ENCODE results near the gene KCNQ5.
"Not testable (repeated sequence)": the region's sequence is repeated elsewhere in the genome, so short reads cannot be mapped to it uniquely, and the experiment has no call there.

Gene KCNQ5

DNA sequence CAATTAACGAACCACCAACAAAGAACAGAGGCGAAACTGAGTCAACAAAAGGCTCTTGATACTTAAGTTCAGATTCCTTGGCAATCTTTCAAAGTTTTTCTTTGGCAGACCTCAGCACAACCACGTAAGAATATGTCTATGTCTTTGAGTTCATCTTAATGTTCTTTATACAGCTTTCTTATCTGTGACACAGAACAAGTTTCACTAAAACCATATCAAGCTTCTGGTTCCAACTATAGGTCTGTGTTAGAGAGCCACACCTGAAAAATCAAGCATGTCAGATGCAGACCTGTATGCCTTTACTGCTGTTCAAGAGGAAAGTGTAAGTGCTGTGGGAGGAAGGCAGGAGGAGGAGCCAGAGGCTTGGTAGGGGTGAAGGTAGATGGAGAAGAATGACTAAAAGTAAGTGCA, 332.1 kb downstream of the KCNQ5 start:
- no peak for DNase-seq (ENCODE audit: low read depth)

GRCh38 chr6:72954716-72955115, 332.9 kb downstream of the KCNQ5 start:
- DNase-seq (ENCODE audit: low read depth): no peak

DNA sequence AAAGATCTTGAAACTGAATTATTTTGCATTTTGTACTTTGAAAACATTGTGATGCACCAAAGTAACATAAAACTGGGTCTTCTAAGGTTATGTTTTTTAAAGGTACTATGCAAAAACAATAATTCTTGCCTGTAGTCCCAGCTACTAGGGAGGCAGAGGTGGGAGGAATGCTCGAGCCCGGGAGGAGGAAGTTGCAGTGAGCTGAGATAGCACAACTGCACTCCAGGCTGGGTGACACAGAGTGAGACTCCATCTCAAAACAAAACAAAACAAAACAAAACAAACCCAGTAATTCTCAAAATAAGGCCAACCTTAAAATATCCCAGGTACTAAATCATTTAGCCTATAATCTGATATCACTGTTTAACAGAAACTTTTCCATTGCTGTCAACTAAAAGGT, 333.8 kb downstream of the KCNQ5 start:
- DNase-seq (ENCODE audit: low read depth): no peak

DNA sequence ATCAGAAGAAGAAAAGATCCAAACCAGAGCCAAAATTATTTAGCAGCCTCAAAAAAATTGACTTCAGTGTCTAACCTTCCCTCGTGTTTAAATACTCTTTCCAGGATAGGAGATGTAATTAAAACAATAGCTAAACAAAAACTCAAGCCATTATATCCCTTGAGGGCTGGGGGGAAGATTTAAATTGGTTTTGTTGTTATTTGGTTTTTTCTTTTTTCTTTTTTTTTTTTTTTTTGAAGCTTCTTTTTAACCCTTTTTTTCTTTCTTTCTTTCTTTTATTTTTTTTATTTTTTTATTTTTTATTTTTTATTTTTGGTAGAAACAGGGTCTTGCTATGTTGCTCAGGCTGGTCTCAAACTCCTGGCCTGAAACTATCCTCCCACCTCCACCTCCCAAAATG, 334.4 kb downstream of the KCNQ5 start:
- DNase-seq (ENCODE audit: low read depth): no peak

DNA sequence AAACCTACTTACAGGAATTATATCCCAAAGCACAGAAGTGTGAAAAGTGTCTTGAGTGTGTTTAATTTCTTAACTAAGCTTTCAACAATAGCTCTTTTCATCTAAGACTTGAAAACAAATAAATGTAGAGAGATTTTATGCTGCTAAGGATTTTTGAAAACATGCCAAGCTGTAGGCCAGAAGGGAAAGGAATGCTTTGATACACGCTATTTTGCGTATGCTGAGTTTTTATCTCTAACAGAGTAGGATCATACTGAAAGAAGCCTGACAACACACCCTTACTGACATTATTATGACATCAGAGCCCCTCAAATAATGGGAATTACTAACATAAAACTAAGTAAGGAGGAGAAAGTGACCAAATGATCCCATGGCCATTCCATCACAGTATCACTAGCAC, 338.0 kb downstream of the KCNQ5 start:
- no peak for DNase-seq (ENCODE audit: low read depth)

GRCh38 chr6:72963946-72964345, 342.1 kb downstream of the KCNQ5 start:
- DNase-seq (ENCODE audit: low read depth): no peak

- no peak for DNase-seq (ENCODE audit: low read depth)
These were observed 344.9 kb downstream of the KCNQ5 start for GRCh38 chr6:72966628-72967280.

DNA sequence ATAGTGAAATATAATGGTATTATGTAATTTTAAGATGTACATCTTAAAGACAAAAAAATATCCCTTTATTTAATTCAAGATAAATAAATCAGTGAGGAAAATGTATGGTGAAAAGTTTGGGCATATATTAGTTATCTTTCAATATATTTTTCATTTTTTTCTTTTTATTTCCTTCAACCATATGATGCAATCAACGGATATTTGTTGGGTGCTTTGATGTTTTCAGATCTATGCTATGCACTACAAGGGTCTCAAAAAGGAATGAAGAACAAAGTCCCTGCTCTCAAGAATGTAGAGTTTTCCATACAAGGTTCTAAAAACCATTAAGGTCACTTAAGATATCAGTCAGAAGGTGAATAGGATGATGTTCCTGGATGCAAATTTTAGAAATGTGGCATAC, 345.5 kb downstream of the KCNQ5 start:
- DNase-seq (ENCODE audit: low read depth): no peak

- no peak for DNase-seq (ENCODE audit: low read depth)
These were observed 346.8 kb downstream of the KCNQ5 start for GRCh38 chr6:72968704-72969103.

DNA sequence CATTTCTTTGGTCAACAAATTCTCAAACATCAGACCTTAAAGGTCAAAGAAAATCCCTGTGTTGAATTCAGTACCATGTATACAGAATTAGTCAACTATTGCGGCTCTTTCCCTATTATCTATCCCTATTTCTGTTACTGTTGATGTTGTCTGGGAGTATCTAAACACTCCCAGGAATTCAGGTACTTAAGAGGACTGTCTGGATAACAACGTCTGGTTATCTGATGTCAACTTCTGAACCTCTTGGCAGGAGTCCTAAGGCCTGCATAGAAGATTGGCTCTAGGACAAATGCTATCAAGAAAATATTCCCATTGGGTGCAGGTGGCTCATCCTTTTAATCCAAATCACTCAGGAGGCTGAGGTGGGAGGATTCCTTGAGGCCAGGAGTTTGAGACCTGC, 347.8 kb downstream of the KCNQ5 start:
- no peak for DNase-seq (ENCODE audit: low read depth)

- no peak for DNase-seq (ENCODE audit: low read depth)
These were observed 350.7 kb downstream of the KCNQ5 start for GRCh38 chr6:72972579-72972978.

- DNase-seq (ENCODE audit: low read depth): no peak
These were observed 352.4 kb downstream of the KCNQ5 start for GRCh38 chr6:72974276-72974675.

DNA sequence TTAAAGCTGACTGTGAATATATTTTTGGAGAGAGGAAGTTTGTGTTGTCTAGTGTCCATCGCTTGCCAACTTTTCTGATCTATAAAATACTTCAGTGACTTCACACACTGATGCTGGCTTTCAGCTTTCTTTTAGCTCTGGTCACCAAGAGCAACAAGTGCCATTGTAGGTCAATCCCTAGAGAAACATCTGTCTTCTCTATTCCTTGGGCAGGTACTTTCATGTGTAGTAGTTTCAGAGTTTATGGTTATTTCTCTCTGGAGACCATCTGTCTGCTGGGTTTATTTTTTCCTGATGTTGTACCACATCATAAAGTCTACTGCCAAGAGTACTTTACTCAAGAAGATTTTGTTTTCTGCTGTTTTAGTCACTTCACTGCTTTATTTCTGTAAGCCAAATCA, 353.5 kb downstream of the KCNQ5 start:
- no peak for DNase-seq (ENCODE audit: low read depth)

- DNase-seq (ENCODE audit: low read depth): no peak
These were observed 354.6 kb downstream of the KCNQ5 start for GRCh38 chr6:72976484-72976883.

DNA sequence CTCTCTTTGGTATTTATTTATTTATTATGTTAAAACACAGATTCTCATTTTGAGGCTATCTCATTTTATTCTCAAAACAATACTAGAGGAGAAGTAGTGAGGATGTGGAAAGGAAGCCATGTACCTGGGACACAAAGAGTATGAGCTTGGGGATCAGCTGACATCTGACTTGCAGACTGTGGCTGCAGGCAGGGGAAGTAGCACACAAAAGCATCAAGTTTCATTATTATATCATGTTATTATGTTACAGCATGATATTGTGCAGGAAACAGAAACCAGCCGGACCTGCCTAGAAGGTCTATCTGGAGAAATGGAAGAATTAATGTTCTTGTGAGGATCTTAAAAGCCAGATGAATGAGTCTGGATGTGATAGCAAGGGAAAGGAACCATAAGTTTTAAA, 355.2 kb downstream of the KCNQ5 start:
- no peak for DNase-seq (ENCODE audit: low read depth)

GRCh38 chr6:72978808-72979207, 356.9 kb downstream of the KCNQ5 start:
- DNase-seq (ENCODE audit: low read depth): not testable (repeated sequence)

DNA sequence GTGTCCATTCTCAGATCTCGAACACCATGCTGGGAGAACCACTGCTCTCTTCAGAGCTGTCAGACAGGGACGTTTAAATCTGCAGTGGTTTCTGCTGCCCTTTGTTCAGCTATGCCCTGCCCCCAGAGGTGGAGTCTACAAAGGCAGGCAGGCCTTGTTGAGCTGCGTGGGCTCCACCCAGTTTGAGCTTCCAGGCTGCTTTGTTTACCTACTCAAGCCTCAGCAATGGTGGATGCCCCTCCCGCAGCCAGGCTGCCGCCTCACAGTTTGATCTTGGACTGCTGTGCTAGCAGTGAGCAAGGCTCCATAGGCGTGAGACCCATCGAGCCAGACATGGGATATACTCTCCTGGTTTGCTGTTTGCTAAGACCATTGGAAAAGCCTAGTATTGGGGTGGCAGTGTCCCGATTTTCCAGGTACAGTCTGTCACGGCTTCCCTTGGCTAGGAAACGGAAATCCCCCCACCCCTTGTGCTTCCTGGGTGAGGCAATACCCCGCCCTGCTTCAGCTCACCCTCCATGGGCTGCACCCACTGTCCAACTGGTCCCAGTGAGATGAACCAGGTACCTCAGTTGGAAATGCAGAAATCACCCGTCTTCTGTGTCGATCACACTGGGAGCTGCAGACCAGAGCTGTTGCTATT, 362.4 kb downstream of the KCNQ5 start:
- DNase-seq (ENCODE audit: low read depth): not testable (repeated sequence)

DNA sequence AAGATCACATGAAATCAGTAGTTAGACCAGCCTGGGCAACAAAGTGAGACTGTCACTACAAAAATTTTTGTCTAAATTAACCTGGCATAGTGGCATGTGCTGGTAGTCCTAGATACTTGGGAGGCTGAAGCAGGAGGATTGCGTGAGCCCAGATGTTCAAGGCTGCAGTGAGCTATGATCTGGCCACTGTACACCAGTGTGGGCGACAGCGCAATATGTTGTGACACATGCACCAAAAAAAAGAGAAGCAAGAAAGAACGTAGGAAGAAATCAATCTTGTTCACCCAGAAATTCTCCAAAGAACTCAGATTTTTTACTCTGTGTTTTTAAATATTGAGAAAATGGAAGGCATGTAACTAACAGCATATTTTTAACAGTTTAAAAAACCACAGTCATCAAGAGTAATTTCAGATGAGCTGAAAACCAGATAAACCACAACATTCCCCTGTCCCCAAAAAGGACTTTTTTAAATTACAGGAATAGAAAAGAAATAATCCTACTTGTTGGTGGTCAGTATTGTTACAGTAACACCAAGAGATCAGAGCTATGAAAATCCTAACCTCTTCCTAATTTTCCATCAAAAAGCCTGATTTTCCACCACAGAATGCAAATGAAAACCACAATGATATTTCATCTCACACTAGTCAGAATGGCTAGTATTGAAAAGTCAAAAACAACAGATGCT, 363.3 kb downstream of the KCNQ5 start:
- no peak for DNase-seq (ENCODE audit: low read depth)

- DNase-seq (ENCODE audit: low read depth): no peak
These were observed 365.4 kb downstream of the KCNQ5 start for GRCh38 chr6:72987301-72987700.

GRCh38 chr6:72999995-73000394, 378.1 kb downstream of the KCNQ5 start:
- no peak for DNase-seq (ENCODE audit: low read depth)

DNA sequence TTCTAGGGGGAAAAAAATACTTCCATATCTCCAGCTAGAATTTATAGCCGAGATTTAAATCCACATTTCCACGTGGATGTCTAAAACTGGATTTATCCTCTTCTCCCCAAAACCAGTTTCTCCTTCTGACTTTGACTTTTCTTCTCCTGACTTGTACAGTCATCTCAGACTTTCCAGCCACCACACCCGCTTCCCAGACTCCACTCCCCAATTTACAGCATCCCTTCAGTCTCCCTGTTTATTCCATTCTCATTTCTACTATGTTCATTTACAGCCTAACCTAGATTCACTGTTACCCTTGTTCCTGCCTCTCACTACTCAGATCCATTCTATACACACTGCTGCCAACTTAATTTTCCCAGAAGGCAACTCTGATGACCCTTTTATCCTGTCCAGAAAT, 378.6 kb downstream of the KCNQ5 start:
- no peak for DNase-seq (ENCODE audit: low read depth)

- no peak for DNase-seq (ENCODE audit: low read depth)
These were observed 380.7 kb downstream of the KCNQ5 start for GRCh38 chr6:73002588-73002987.

GRCh38 chr6:73003302-73003701, 381.4 kb downstream of the KCNQ5 start:
- DNase-seq (ENCODE audit: low read depth): no peak

GRCh38 chr6:73004231-73004630, 382.4 kb downstream of the KCNQ5 start:
- no peak for DNase-seq (ENCODE audit: low read depth)
